ENCODE data around the gene RFFL.
"Not testable (repeated sequence)": the region's sequence is repeated elsewhere in the genome, so short reads cannot be mapped to it uniquely, and the experiment has no call there.

Gene RFFL, protein sequence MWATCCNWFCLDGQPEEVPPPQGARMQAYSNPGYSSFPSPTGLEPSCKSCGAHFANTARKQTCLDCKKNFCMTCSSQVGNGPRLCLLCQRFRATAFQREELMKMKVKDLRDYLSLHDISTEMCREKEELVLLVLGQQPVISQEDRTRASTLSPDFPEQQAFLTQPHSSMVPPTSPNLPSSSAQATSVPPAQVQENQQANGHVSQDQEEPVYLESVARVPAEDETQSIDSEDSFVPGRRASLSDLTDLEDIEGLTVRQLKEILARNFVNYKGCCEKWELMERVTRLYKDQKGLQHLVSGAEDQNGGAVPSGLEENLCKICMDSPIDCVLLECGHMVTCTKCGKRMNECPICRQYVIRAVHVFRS

GRCh38 chr17:35063514-35064223 is at the start of gene RFFL:
Gene RFFL, minus strand, starts transcription at chr17:35063707. Its CDS starts 37,154 bp downstream, at chr17:35026553.
- H3K27me3 Mint-ChIP-seq: no peaks in the 10 kb centered on the region
- no peaks in the 10 kb centered on the region for H3K9me3 Mint-ChIP-seq
- H3K4me3 Mint-ChIP-seq: peak within 1 kb of the TSS; percentile 51
- DNase-seq: peak; percentile 82
- H3K4me1 Mint-ChIP-seq (ENCODE audit: low read depth): peaks cover 76% of the 10 kb centered on the region
- H3K27ac Mint-ChIP-seq: peak within 1 kb of the TSS; percentile 95
- H3K36me3 Mint-ChIP-seq (ENCODE audit: low read depth): peaks cover 43% of the 10 kb centered on the region

DNA sequence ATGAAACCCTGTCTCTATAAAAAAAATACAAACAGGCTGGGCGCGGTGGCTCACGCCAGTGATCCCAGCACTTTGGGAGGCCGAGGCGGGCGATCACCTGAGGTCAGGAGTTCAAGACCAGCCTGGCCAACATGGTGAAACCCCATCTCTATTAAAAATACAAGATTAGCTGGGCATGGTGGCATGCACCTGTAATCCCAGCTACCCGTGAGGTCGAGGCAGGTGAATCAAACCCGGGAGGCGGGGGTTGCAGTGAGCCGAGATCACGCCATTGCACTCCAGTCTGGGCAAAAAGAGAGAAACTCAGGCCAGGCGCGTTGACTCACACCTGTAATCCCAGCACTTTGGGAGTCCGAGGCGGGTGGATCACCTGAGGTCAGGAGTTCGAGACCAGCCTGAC is 47.3 kb upstream of the RFFL start:
- H3K9me3 Mint-ChIP-seq, H3K27me3 Mint-ChIP-seq, H3K4me3 Mint-ChIP-seq, H3K27ac Mint-ChIP-seq, DNase-seq: not testable (repeated sequence)
- H3K36me3 Mint-ChIP-seq (ENCODE audit: low read depth): peaks cover 61% of the 10 kb centered on the region
- peaks cover 12% of the 10 kb centered on the region for H3K4me1 Mint-ChIP-seq (ENCODE audit: low read depth)

DNA sequence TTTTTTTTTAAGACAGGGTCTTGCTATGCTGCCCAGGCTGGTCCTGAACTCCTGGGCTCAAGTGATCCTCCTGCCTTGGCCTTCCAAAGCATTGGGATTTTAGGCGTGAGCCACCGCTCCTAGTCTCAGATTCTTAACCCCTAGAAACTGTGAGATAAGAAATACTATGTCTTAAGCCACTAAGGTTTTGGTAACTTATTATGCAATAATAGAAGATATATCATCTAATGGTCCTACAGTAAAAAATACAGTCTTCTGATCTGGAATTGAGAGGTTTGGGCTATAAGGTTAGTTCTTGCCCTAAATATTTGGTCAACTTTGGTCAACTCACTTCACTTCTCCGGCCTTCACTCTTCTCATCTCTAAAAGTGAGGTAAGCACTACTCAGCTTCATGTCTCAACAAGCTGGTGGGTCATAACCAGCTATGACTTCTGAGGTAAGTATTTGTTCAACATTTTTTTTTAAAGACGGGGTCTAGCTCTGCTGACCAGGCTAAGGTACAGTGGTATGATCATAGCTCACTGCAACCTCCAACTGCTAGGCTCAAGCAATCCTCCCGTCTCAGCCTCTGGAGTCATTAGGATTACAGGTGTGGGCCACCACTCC is 41.4 kb upstream of the RFFL start:
- peaks cover 13% of the 10 kb centered on the region for H3K4me1 Mint-ChIP-seq (ENCODE audit: low read depth)
- H3K36me3 Mint-ChIP-seq (ENCODE audit: low read depth): peaks cover 76% of the 10 kb centered on the region
- H3K27ac Mint-ChIP-seq: no peak overlapping the region
- no peaks in the 10 kb centered on the region for H3K27me3 Mint-ChIP-seq
- no peak for DNase-seq
- no peak overlapping the region for H3K4me3 Mint-ChIP-seq
- H3K9me3 Mint-ChIP-seq: no peaks in the 10 kb centered on the region

DNA sequence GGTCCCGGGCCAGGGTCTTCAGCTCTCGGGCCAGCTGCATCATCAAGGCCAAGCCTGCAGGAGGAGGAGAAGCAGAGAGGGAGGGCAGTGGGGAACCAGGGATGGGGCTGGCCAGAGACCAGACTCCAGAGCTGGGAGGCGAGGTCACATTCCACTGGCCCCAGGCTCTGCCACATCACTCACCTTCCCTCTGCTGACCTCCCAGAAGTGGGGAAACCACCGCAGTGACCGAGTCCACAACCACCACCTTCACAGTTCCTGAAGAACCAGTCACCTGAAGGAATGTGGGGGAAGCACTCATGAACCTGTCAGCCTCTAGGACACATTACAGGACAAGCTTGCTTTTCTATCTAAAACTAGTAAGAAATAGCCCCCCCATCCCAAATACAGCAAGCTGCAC is 39.8 kb upstream of the RFFL start:
- no peak overlapping the region for H3K4me3 Mint-ChIP-seq

GRCh38 chr17:35101725-35102124 is 38.2 kb upstream of the RFFL start:
- Mint-ChIP-seq H3K27me3 (no peaks in the 10 kb centered on the region), H3K4me1 (ENCODE audit: low read depth) (peaks cover 15% of the 10 kb centered on the region), H3K27ac (peak overlapping the region; percentile 65), H3K9me3 (no peaks in the 10 kb centered on the region), H3K36me3 (ENCODE audit: low read depth) (peaks cover 80% of the 10 kb centered on the region), H3K4me3 (no peak overlapping the region)
- no peak for DNase-seq

More for the DNA sequence above, 39.8 kb upstream of the RFFL start:
- no peak overlapping the region for H3K27ac Mint-ChIP-seq
- H3K36me3 Mint-ChIP-seq (ENCODE audit: low read depth): peaks cover 86% of the 10 kb centered on the region
- no peak for DNase-seq
- no peaks in the 10 kb centered on the region for H3K27me3 Mint-ChIP-seq
- no peaks in the 10 kb centered on the region for H3K9me3 Mint-ChIP-seq
- H3K4me1 Mint-ChIP-seq (ENCODE audit: low read depth): peaks cover 12% of the 10 kb centered on the region

DNA sequence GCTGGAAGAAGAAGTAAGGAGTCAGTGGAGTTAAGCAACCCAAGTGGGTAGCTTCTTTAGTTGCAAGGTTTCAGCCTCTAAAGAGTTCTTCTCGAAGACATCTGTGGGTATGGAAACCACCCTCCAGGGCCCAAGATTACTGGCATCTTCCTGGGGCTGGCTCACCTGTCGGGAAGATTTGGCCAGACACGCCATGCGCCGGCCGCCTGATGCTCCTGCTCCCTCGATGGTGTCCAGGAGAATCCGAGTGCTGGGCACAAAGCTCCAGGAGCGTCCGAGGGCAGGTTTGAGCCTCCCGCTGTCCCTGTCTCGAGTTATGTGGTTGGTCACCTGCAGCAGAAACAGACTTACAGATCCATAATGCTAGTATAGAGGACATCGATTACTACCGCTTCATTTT is 37.5 kb upstream of the RFFL start:
- H3K4me3 Mint-ChIP-seq: no peak overlapping the region
- no peaks in the 10 kb centered on the region for H3K27me3 Mint-ChIP-seq
- H3K4me1 Mint-ChIP-seq (ENCODE audit: low read depth): peaks cover 18% of the 10 kb centered on the region
- peak overlapping the region; percentile 52 for H3K27ac Mint-ChIP-seq
- H3K9me3 Mint-ChIP-seq: no peaks in the 10 kb centered on the region
- DNase-seq: no peak
- peaks cover 76% of the 10 kb centered on the region for H3K36me3 Mint-ChIP-seq (ENCODE audit: low read depth)

GRCh38 chr17:35099908-35100307 is 36.4 kb upstream of the RFFL start:
- peak overlapping the region; percentile 70 for H3K27ac Mint-ChIP-seq
- peaks cover 20% of the 10 kb centered on the region for H3K4me1 Mint-ChIP-seq (ENCODE audit: low read depth)
- no peaks in the 10 kb centered on the region for H3K9me3 Mint-ChIP-seq
- peaks cover 66% of the 10 kb centered on the region for H3K36me3 Mint-ChIP-seq (ENCODE audit: low read depth)
- no peak for DNase-seq
- no peak overlapping the region for H3K4me3 Mint-ChIP-seq
- H3K27me3 Mint-ChIP-seq: no peaks in the 10 kb centered on the region

- no peak overlapping the region for H3K27ac Mint-ChIP-seq
- H3K9me3 Mint-ChIP-seq: no peaks in the 10 kb centered on the region
Measured at GRCh38 chr17:35097776-35098175, 34.3 kb upstream of the RFFL start.

DNA sequence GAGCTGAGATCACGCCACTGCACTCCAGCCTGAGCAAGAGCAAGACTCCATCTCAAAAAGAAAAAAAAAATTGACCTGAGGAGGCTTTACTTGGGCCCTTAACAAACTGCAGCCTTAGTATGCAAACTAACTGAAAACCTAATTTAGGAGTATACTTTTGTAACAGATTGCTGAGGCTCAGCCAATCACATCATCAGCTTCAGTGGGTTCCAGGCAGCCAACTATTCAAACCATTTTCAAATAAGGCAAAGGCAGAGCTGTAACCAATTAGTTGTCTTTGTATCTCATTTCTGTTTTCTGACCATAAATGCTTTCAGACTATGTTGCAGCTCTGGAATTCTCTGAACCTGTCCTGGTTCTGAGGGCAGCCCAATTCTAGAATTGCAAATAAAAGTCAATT is 32.2 kb upstream of the RFFL start:
- H3K27ac Mint-ChIP-seq: no peak overlapping the region
- peaks cover 36% of the 10 kb centered on the region for H3K36me3 Mint-ChIP-seq (ENCODE audit: low read depth)
- H3K9me3 Mint-ChIP-seq: no peaks in the 10 kb centered on the region
- no peak for DNase-seq
- no peaks in the 10 kb centered on the region for H3K27me3 Mint-ChIP-seq
- peaks cover 22% of the 10 kb centered on the region for H3K4me1 Mint-ChIP-seq (ENCODE audit: low read depth)
- H3K4me3 Mint-ChIP-seq: no peak overlapping the region

More at GRCh38 chr17:35097776-35098175, 34.3 kb upstream of the RFFL start:
- no peaks in the 10 kb centered on the region for H3K27me3 Mint-ChIP-seq
- no peak for DNase-seq
- peaks cover 55% of the 10 kb centered on the region for H3K36me3 Mint-ChIP-seq (ENCODE audit: low read depth)
- H3K4me3 Mint-ChIP-seq: no peak overlapping the region
- H3K4me1 Mint-ChIP-seq (ENCODE audit: low read depth): peaks cover 22% of the 10 kb centered on the region

- Mint-ChIP-seq H3K27ac (peak overlapping the region; percentile 47), H3K9me3 (no peaks in the 10 kb centered on the region), H3K4me3 (no peak overlapping the region), H3K27me3 (no peaks in the 10 kb centered on the region), H3K36me3 (ENCODE audit: low read depth) (peaks cover 28% of the 10 kb centered on the region), H3K4me1 (ENCODE audit: low read depth) (peaks cover 24% of the 10 kb centered on the region)
- no peak for DNase-seq
Measured at GRCh38 chr17:35094902-35095301, 31.4 kb upstream of the RFFL start.

GRCh38 chr17:35090707-35091106 is 27.2 kb upstream of the RFFL start:
- not testable (repeated sequence) for H3K27me3 Mint-ChIP-seq, H3K4me3 Mint-ChIP-seq, DNase-seq, H3K9me3 Mint-ChIP-seq
- H3K4me1 Mint-ChIP-seq (ENCODE audit: low read depth): peaks cover 52% of the 10 kb centered on the region
- H3K27ac Mint-ChIP-seq: peak overlapping the region; percentile 97
- H3K36me3 Mint-ChIP-seq (ENCODE audit: low read depth): peaks cover 16% of the 10 kb centered on the region

DNA sequence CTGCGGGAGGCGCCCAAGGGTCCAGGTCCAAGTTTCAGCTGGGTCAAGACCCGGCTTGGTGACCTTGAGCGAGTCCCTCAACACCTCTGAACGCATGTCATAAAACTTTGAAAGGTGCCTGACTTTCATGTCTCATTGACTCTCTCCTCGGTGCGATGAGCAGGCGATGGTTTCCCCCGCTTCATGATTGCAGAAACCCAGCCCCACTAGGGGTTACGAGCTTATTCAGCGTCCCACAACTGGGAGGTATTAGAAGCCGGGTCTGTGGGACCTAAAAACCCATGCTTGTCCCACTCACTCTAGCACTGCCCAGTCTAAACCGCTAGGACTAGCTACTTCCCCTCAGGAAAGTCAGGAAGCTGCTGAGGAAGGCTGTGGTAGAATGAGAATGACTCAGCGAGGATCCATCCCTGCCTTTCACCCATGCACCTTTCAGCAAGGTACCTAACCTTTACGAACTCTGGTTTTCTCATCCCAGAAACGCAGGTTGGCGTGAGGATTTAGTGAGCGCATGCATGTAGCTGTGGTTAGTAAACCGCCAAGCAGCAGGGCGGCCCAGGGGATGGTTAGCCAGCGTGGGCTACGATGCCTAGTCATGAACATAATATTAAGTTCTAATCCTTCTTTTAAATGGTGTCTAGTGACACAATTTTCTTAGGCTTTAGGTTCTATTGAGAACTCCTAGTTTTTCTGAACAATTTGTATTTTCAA is 26.2 kb upstream of the RFFL start:
- Mint-ChIP-seq H3K27ac (peak overlapping the region; percentile 97), H3K27me3 (no peaks in the 10 kb centered on the region), H3K4me3 (peak overlapping the region; percentile 79), H3K36me3 (ENCODE audit: low read depth) (peaks cover 14% of the 10 kb centered on the region), H3K4me1 (ENCODE audit: low read depth) (peaks cover 57% of the 10 kb centered on the region), H3K9me3 (no peaks in the 10 kb centered on the region)
- DNase-seq: no peak

- Mint-ChIP-seq H3K9me3 (no peaks in the 10 kb centered on the region), H3K27me3 (no peaks in the 10 kb centered on the region), H3K4me3 (peak overlapping the region; percentile 89), H3K4me1 (ENCODE audit: low read depth) (peaks cover 63% of the 10 kb centered on the region), H3K36me3 (ENCODE audit: low read depth) (peaks cover 12% of the 10 kb centered on the region), H3K27ac (peak overlapping the region; percentile 97)
- peak; percentile 96 for DNase-seq
Measured at GRCh38 chr17:35088881-35089585, 25.5 kb upstream of the RFFL start.

DNA sequence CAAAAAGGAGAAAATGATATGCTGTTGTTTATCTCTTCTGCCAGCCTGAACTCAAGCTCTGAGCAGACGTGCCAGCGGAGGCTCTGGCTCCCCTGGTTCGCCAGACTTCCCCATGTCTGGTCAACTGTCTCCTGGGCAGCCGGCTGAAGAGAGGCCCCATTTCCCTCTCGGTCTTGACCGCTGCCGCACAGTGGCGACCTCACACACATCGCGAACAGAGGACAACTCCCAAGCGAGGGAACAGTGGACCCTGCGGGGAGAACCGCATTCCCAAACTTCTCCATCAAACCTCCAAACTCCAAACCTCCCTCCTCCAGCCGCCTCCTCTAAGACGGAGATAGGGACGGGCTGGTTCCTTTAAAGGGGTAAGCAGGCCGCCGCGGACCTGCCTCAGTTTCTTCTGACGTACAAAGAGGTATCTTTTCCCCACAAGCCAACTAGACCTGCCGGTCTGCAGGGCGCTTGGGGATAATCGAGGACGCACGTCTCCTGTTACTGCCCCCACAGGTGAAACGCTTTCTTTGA is 24.9 kb upstream of the RFFL start:
- DNase-seq: no peak
- Mint-ChIP-seq H3K4me1 (ENCODE audit: low read depth) (peaks cover 69% of the 10 kb centered on the region), H3K36me3 (ENCODE audit: low read depth) (peaks cover 12% of the 10 kb centered on the region)

More for the DNA sequence above, 24.9 kb upstream of the RFFL start:
- peak overlapping the region; percentile 89 for H3K4me3 Mint-ChIP-seq
- no peaks in the 10 kb centered on the region for H3K27me3 Mint-ChIP-seq
- no peaks in the 10 kb centered on the region for H3K9me3 Mint-ChIP-seq
- H3K27ac Mint-ChIP-seq: peak overlapping the region; percentile 92
